ENCODE measurements around the gene HIF1A. TPM values are rescaled to one million over a fixed set of nuclear protein-coding genes. Genes with fewer than 3 reads are reported as not detected.

Gene HIF1A
- polyA plus RNA-seq, 4 donors: 19.5 to 50.5 (median 35.2) TPM

DNA sequence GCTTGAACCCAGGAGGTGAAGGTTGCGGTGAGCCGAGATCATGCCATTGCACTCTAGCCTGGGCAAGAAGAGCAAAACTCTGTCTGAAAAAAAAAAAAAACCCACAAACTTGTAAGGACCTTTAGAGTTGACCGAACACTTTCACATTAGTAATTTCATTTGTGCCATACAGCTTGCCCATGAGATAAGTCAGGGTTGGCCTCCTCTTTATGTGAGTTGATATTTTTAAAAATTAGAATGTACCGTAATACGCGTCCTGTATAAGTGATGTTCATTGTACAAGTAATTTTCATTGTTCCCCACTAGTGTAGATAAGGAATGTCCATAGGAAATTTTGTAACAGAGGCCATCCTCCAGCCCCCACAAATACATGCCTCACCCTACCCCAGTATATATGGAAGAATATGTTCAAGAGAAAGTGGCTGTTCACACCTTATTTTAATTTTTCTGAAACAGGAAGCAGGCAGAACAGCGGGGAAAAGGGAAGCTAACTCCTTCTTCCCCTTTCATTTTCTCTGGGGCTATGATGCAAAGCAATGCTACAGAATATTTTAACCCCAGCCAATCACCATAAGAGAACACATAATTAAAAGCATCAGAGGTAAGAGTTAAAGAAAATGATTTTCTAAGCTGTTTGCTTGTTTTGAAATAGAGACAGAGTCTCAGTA is 31.9 kb upstream of the HIF1A start:
- DNase-seq (no peak), FAIRE-seq (no peak)
- Histone ChIP-seq H3K27ac (ENCODE audit: low read depth in 1 of 3, low read length in 2 of 3) (peak overlapping the region in 1 of 3 donors; percentile 47), H3K4me3 (ENCODE audit: low read depth in 1 of 3, low read length in 3 of 3) (no peak overlapping the region), H3K27me3 (ENCODE audit: control insufficient read depth in 3 of 3, insufficient read depth in 3 of 3, low read length in 3 of 3) (no peaks in the 10 kb centered on the region), H3K9me3 (ENCODE audit: control insufficient read depth in 2 of 2, insufficient read depth in 1 of 2, low read depth in 1 of 2, low read length in 1 of 2) (no peaks in the 10 kb centered on the region), H3K36me3 (ENCODE audit: control insufficient read depth in 3 of 3, insufficient read depth in 2 of 3, low read depth in 1 of 3, low read length in 3 of 3) (no peaks in the 10 kb centered on the region), H3K4me1 (ENCODE audit: control insufficient read depth in 3 of 3, insufficient read depth in 2 of 3, low read depth in 1 of 3, low read length in 2 of 3) (no peaks in the 10 kb centered on the region)
- WGBS, 3 donors: 63 to 77% (median 72%) methylated on average over 7 of the region's 7 CpGs

DNA sequence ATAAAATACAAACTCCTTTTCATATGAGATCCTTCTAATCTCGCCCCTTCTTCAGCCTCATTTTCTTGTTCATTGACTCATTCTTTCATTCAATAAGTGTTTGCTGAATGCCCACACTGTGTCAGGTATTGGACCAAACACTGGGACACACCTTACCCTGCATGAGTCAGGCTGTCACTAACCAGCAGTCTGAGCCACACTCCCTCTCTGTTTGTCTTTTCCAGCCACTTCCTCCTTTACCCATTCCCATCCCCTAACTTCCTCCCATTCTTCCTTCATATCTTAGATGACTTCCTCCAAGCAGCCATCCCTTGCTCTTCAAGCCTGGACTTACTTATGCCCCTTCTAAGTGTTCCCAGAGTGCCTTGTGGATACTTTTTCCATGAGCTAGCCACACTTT is 27.0 kb upstream of the HIF1A start:
- Histone ChIP-seq H3K4me3 (ENCODE audit: low read depth in 1 of 3, low read length in 3 of 3) (no peak overlapping the region), H3K4me1 (ENCODE audit: control insufficient read depth in 3 of 3, insufficient read depth in 2 of 3, low read depth in 1 of 3, low read length in 2 of 3) (peaks cover 0 to 7% (median 0%) of the 10 kb centered on the region in 3 donors), H3K36me3 (ENCODE audit: control insufficient read depth in 3 of 3, insufficient read depth in 2 of 3, low read depth in 1 of 3, low read length in 3 of 3) (no peaks in the 10 kb centered on the region), H3K9me3 (ENCODE audit: control insufficient read depth in 2 of 2, insufficient read depth in 1 of 2, low read depth in 1 of 2, low read length in 1 of 2) (no peaks in the 10 kb centered on the region), H3K27ac (ENCODE audit: low read depth in 1 of 3, low read length in 2 of 3) (no peak overlapping the region), H3K27me3 (ENCODE audit: control insufficient read depth in 3 of 3, insufficient read depth in 3 of 3, low read length in 3 of 3) (no peaks in the 10 kb centered on the region)
- FAIRE-seq (no peak), DNase-seq (peak in 1 of 2 donors; percentile 36)
- WGBS, 3 donors: 73 to 89% (median 83%) methylated on average over 1 of the region's 1 CpG

DNA sequence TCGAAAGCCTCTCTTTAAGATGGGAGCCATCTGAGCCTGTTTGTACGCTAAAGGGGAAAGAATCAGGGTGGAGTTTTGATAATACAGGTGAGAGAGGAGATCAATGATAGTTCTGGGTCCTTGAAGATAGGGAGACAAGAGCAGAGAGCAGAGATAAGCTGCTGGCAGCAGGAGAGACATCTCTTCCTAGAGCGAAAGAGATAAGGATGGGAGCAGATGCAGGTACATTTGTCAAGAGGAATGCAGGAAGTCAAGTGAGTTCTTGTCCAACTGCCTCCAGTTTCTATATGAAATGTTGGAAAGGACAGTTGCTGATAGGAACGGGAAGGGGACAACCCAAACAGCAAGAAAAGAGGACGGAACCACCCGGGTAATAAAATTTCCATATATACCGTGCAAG is 24.7 kb upstream of the HIF1A start:
- Histone ChIP-seq H3K4me1 (ENCODE audit: control insufficient read depth in 3 of 3, insufficient read depth in 2 of 3, low read depth in 1 of 3, low read length in 2 of 3) (peaks cover 0 to 7% (median 0%) of the 10 kb centered on the region in 3 donors), H3K27me3 (ENCODE audit: control insufficient read depth in 3 of 3, insufficient read depth in 3 of 3, low read length in 3 of 3) (no peaks in the 10 kb centered on the region), H3K4me3 (ENCODE audit: low read depth in 1 of 3, low read length in 3 of 3) (no peak overlapping the region), H3K27ac (ENCODE audit: low read depth in 1 of 3, low read length in 2 of 3) (peak overlapping the region in 1 of 3 donors; percentile 60), H3K9me3 (ENCODE audit: control insufficient read depth in 2 of 2, insufficient read depth in 1 of 2, low read depth in 1 of 2, low read length in 1 of 2) (no peaks in the 10 kb centered on the region), H3K36me3 (ENCODE audit: control insufficient read depth in 3 of 3, insufficient read depth in 2 of 3, low read depth in 1 of 3, low read length in 3 of 3) (no peaks in the 10 kb centered on the region)
- FAIRE-seq (no peak), DNase-seq (no peak)
- 61 to 66% (median 65%) methylated on average over 7 of the region's 7 CpGs for WGBS, 3 donors

DNA sequence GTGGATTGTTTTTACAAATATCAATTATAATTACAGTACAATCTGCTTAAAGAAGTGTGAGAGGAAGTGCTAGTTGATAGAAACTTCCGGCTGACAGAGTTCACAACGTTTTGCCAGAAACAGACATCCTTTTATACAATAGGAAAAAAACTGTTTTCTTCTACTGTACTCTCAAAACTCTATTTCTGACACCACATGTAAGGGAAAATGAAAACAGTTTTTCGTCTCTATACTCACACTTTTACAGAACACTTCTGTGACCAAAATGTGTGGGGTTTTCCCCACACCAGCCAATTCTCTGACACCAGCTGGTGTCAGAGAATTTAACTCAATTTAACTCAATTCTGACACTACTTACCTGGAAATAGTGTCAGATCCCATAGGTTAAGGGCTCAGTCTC is 24.2 kb upstream of the HIF1A start:
- 40 to 76% (median 66%) methylated on average over 3 of the region's 3 CpGs for WGBS, 3 donors
- H3K4me3 ChIP-seq (ENCODE audit: low read depth in 1 of 3, low read length in 3 of 3): no peak overlapping the region
- H3K4me1 ChIP-seq (ENCODE audit: control insufficient read depth in 3 of 3, insufficient read depth in 2 of 3, low read depth in 1 of 3, low read length in 2 of 3): peaks cover 0 to 7% (median 0%) of the 10 kb centered on the region in 3 donors
- H3K9me3 ChIP-seq (ENCODE audit: control insufficient read depth in 2 of 2, insufficient read depth in 1 of 2, low read depth in 1 of 2, low read length in 1 of 2): no peaks in the 10 kb centered on the region
- FAIRE-seq (no peak), DNase-seq (peak in 1 of 2 donors; percentile 13)
- peak overlapping the region in 2 of 3 donors; percentile 44 to 77 for H3K27ac ChIP-seq (ENCODE audit: low read depth in 1 of 3, low read length in 2 of 3)
- H3K27me3 ChIP-seq (ENCODE audit: control insufficient read depth in 3 of 3, insufficient read depth in 3 of 3, low read length in 3 of 3): no peaks in the 10 kb centered on the region
- no peaks in the 10 kb centered on the region for H3K36me3 ChIP-seq (ENCODE audit: control insufficient read depth in 3 of 3, insufficient read depth in 2 of 3, low read depth in 1 of 3, low read length in 3 of 3)

DNA sequence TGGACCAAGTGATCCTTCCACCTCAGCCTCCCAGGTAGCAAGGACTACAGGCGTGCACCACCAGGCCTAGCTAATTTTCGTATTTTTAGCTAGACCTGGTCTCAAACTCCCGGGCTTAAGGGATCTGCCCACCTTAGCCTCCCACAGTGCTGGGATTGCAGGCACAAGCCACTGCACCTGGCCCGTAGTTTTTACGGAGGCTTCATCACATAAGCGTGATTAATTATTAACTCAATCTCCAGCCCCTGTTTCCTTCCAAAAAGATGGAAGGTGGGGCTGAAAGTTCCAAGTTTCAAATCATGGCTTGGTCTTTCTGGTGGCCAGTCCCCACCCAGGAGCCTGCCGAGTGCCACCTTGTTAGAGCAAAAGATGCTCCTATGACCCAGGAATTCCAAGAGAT is 22.5 kb upstream of the HIF1A start:
- H3K4me1 ChIP-seq (ENCODE audit: control insufficient read depth in 3 of 3, insufficient read depth in 2 of 3, low read depth in 1 of 3, low read length in 2 of 3): peaks cover 0 to 7% (median 0%) of the 10 kb centered on the region in 3 donors
- DNase-seq (no peak), FAIRE-seq (no peak)
- H3K27me3 ChIP-seq (ENCODE audit: control insufficient read depth in 3 of 3, insufficient read depth in 3 of 3, low read length in 3 of 3): no peaks in the 10 kb centered on the region
- no peaks in the 10 kb centered on the region for H3K9me3 ChIP-seq (ENCODE audit: control insufficient read depth in 2 of 2, insufficient read depth in 1 of 2, low read depth in 1 of 2, low read length in 1 of 2)
- WGBS, 3 donors: 40 to 79% (median 59%) methylated on average over 7 of the region's 7 CpGs
- H3K36me3 ChIP-seq (ENCODE audit: control insufficient read depth in 3 of 3, insufficient read depth in 2 of 3, low read depth in 1 of 3, low read length in 3 of 3): no peaks in the 10 kb centered on the region
- no peak overlapping the region for H3K4me3 ChIP-seq (ENCODE audit: low read depth in 1 of 3, low read length in 3 of 3)
- no peak overlapping the region for H3K27ac ChIP-seq (ENCODE audit: low read depth in 1 of 3, low read length in 2 of 3)

DNA sequence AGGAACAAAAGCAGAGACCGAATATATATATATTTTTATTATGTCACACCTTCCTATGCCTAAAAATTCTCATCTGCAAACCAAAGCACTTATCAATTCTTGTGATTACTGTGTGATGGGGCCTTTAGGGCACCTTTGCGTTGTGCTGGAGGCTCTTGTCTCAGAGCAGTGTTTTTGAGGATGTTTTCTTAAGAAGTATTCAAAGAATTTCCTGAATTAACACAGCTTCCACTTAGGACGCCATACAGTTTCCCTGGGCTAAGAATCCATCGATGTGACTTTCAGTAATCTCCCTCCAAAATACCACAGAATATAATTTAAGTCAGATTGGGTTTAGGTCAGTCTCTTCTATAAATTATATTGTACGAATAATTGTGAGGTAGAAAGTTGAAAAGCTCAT is 22.0 kb upstream of the HIF1A start:
- no peak for DNase-seq
- no peaks in the 10 kb centered on the region for H3K36me3 ChIP-seq (ENCODE audit: control insufficient read depth in 3 of 3, insufficient read depth in 2 of 3, low read depth in 1 of 3, low read length in 3 of 3)
- H3K27ac ChIP-seq (ENCODE audit: low read depth in 1 of 3, low read length in 2 of 3): no peak overlapping the region
- no peak overlapping the region for H3K4me3 ChIP-seq (ENCODE audit: low read depth in 1 of 3, low read length in 3 of 3)
- no peak for FAIRE-seq
- 66 to 71% (median 69%) methylated on average over 5 of the region's 5 CpGs for WGBS, 3 donors
- peaks cover 0 to 7% (median 0%) of the 10 kb centered on the region in 3 donors for H3K4me1 ChIP-seq (ENCODE audit: control insufficient read depth in 3 of 3, insufficient read depth in 2 of 3, low read depth in 1 of 3, low read length in 2 of 3)
- no peaks in the 10 kb centered on the region for H3K27me3 ChIP-seq (ENCODE audit: control insufficient read depth in 3 of 3, insufficient read depth in 3 of 3, low read length in 3 of 3)
- H3K9me3 ChIP-seq (ENCODE audit: control insufficient read depth in 2 of 2, insufficient read depth in 1 of 2, low read depth in 1 of 2, low read length in 1 of 2): no peaks in the 10 kb centered on the region

DNA sequence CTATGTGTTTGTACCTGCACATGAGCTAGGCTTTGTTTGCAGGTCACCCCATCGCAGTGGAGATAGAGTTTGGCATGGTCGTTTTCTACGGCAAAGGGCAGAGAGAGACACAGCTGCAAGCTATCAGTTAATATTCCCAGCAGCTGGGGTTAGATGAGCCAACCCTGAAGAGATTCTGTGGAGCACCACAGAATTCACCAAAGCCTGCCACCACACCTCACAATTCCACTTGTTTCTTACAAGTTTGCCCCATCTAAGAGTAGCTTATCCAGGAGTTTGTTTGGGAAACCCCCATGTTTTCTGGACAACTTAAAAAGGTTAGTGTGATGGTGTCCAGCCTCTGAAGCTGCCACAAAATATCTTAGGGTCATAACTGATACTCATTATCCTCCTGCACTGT is 20.0 kb upstream of the HIF1A start:
- no peaks in the 10 kb centered on the region for H3K27me3 ChIP-seq (ENCODE audit: control insufficient read depth in 3 of 3, insufficient read depth in 3 of 3, low read length in 3 of 3)
- no peak overlapping the region for H3K4me3 ChIP-seq (ENCODE audit: low read depth in 1 of 3, low read length in 3 of 3)
- FAIRE-seq (no peak), DNase-seq (no peak)
- H3K36me3 ChIP-seq (ENCODE audit: control insufficient read depth in 3 of 3, insufficient read depth in 2 of 3, low read depth in 1 of 3, low read length in 3 of 3): no peaks in the 10 kb centered on the region
- 78 to 86% (median 79%) methylated on average over 3 of the region's 3 CpGs for WGBS, 3 donors
- H3K27ac ChIP-seq (ENCODE audit: low read depth in 1 of 3, low read length in 2 of 3): no peak overlapping the region
- H3K4me1 ChIP-seq (ENCODE audit: control insufficient read depth in 3 of 3, insufficient read depth in 2 of 3, low read depth in 1 of 3, low read length in 2 of 3): peaks cover 0 to 7% (median 0%) of the 10 kb centered on the region in 3 donors
- H3K9me3 ChIP-seq (ENCODE audit: control insufficient read depth in 2 of 2, insufficient read depth in 1 of 2, low read depth in 1 of 2, low read length in 1 of 2): no peaks in the 10 kb centered on the region

DNA sequence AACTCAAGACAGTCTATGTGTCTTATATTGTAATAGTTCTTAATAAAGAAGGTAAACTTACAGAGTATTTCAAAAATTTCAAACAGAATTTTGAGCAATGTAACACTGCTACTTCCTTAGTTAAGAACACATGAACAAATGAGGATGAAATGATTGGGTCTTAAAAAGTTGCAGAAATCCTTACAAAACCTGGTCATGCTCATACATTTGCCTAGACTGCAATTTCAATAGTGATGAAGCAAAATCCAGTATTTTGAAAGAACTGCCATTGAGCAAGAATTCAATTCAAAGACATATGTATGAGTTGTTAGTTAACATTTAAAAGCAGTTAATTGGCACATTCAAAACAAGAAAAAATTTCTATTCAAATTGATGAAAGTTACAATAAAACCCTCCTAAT is 17.8 kb upstream of the HIF1A start:
- Histone ChIP-seq H3K27ac (ENCODE audit: low read depth in 1 of 3, low read length in 2 of 3) (no peak overlapping the region), H3K4me3 (ENCODE audit: low read depth in 1 of 3, low read length in 3 of 3) (no peak overlapping the region), H3K27me3 (ENCODE audit: control insufficient read depth in 3 of 3, insufficient read depth in 3 of 3, low read length in 3 of 3) (no peaks in the 10 kb centered on the region), H3K9me3 (ENCODE audit: control insufficient read depth in 2 of 2, insufficient read depth in 1 of 2, low read depth in 1 of 2, low read length in 1 of 2) (no peaks in the 10 kb centered on the region), H3K36me3 (ENCODE audit: control insufficient read depth in 3 of 3, insufficient read depth in 2 of 3, low read depth in 1 of 3, low read length in 3 of 3) (no peaks in the 10 kb centered on the region), H3K4me1 (ENCODE audit: control insufficient read depth in 3 of 3, insufficient read depth in 2 of 3, low read depth in 1 of 3, low read length in 2 of 3) (peaks cover 0 to 7% (median 0%) of the 10 kb centered on the region in 3 donors)
- no peak for FAIRE-seq
- DNase-seq: no peak

DNA sequence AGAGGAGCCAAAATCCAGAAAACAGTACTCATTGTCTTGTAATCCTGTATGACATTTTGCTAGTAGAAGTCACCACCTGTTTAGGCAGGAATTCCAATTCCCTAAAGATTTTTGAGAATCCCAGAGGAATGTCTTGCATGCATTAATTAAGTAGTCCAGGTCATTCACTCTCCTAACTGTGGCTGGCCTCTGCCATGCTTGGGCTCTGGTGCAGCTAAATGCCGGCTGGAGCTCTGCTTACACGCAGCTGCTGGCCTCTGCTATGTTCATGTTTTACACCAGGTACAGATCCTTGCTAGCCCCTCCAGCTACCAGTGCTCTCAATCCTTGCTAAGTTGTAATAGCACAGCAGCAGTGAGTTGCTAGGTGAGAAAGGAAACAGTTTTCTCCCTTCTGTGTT is 16.3 kb upstream of the HIF1A start:
- FAIRE-seq (no peak), DNase-seq (no peak)
- Histone ChIP-seq H3K36me3 (ENCODE audit: control insufficient read depth in 3 of 3, insufficient read depth in 2 of 3, low read depth in 1 of 3, low read length in 3 of 3) (no peaks in the 10 kb centered on the region), H3K27ac (ENCODE audit: low read depth in 1 of 3, low read length in 2 of 3) (no peak overlapping the region), H3K9me3 (ENCODE audit: control insufficient read depth in 2 of 2, insufficient read depth in 1 of 2, low read depth in 1 of 2, low read length in 1 of 2) (no peaks in the 10 kb centered on the region), H3K4me3 (ENCODE audit: low read depth in 1 of 3, low read length in 3 of 3) (no peak overlapping the region), H3K4me1 (ENCODE audit: control insufficient read depth in 3 of 3, insufficient read depth in 2 of 3, low read depth in 1 of 3, low read length in 2 of 3) (no peaks in the 10 kb centered on the region), H3K27me3 (ENCODE audit: control insufficient read depth in 3 of 3, insufficient read depth in 3 of 3, low read length in 3 of 3) (no peaks in the 10 kb centered on the region)
- WGBS, 3 donors: 79 to 88% (median 83%) methylated on average over 2 of the region's 2 CpGs
